GM18520 (cell line): ENCODE results near the gene GAL.

Source experiments
- ATAC-seq: cut with Tn5 transposase; IDR thresholded peaks from one replicate; pipeline ENCODE4 v1.9.1; 2021; ENCODE audit not compliant: unreplicated experiment

GAL gene

DNA sequence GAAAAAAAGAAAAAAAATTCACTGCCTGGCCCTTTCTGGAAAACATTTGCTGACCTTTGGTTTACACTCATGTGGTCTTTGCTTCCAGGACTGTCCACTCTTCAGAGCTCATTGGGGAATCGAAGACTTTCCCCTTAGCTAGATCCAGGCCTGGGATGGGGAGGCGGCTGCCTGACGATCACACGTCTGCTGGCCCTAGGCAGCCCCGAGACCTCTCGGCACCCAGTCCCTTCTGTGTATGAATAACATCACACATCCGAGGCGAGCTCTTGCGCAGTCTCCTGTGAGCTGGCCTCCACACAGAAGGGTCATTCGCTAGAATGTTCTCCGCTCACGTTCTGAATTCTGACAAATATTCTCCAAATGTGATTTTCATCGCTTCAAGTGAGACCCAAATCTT is 25.7 kb upstream of the GAL start:
- ATAC-seq, result no peak

DNA sequence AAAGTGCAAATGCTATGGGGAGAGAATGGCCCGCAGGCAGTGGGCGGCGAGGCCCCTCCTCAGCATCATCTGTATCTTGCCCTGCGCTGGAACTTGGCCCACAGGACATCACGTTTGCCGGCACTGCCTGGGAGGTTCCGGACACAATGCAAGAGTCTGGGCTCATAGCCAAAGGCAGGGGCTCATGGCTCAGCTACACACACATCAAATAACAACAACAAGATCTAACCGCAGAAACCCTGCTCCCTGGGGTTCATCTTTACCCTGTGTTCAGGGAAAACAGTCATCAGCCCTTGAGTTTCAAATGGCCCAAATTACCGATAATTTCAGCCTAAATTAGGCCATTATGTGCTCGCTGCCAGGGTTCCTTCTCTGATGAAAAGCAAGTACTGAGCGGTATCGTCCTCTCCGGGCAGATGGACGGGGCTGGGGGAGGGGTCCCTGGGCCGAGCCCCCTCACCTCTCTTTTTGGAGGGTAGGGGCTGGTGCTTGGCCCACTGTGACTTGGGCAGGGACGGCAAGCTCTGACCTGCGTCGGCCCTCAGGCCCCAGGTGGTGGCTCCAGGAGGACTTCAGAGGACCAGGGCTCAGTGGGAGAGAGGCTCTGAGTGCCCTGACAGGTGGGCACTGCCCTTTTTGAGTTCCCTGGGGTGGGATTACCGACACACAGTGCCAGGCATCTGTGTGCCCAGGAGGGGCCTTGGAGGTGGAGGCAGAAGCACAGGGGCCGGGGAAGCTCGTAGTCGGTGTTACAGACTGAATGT is 25.0 kb upstream of the GAL start:
- no peak for ATAC-seq

DNA sequence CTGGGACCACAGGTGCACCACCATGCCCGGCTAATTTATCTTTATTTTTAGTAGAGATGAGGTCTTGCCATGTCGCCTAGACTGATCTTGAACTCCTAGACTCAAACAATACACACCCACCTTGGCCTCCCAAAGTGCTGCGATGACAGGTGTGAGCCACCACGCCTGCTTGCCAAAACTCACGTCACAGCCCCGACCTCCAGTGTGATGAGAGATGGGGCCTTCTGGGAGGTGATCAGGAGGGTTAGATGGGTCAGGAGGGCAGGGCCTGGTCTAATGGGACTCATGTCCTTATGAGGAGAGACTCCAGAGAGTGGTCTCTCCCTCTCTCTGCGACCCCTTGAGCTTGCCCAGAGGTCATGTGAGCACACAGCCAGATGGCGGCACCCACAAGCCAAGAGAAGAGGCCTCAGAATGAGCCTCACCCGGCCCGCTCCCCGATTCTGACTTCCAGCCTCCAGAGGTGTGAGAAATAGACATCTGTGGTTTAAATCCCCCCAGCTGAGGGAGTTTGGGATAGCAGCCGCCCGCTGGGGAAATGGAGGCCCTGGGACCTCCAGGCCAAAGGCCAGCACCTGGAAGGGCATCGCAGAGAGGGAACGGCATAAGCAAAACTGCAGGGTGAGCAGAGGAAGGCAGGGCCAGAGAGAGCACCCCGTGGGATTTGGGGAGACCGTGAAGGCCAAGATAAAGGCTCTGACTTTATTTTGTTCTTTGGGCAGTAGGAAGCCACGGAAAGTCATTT is 24.1 kb upstream of the GAL start:
- no peak for ATAC-seq

DNA sequence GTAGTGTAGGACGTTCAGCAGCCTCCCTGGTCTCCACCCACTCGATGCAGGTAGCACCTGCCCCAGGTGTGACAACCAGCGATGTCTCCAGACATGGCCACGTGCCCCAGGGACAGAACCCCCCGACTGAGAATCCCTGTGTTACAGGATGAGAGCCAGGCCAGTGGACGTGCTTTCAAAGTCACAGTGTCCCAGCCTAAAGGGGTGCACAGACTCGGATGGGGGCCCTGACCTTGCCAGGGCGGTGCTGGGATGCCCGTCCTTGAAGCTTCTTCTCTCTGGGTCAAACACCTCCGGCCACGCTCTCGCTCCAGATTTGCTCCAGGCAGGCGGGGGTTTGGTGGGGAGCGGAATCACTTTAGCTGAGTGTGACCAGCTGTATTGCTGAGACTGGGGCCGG is 23.3 kb upstream of the GAL start:
- ATAC-seq, result no peak

DNA sequence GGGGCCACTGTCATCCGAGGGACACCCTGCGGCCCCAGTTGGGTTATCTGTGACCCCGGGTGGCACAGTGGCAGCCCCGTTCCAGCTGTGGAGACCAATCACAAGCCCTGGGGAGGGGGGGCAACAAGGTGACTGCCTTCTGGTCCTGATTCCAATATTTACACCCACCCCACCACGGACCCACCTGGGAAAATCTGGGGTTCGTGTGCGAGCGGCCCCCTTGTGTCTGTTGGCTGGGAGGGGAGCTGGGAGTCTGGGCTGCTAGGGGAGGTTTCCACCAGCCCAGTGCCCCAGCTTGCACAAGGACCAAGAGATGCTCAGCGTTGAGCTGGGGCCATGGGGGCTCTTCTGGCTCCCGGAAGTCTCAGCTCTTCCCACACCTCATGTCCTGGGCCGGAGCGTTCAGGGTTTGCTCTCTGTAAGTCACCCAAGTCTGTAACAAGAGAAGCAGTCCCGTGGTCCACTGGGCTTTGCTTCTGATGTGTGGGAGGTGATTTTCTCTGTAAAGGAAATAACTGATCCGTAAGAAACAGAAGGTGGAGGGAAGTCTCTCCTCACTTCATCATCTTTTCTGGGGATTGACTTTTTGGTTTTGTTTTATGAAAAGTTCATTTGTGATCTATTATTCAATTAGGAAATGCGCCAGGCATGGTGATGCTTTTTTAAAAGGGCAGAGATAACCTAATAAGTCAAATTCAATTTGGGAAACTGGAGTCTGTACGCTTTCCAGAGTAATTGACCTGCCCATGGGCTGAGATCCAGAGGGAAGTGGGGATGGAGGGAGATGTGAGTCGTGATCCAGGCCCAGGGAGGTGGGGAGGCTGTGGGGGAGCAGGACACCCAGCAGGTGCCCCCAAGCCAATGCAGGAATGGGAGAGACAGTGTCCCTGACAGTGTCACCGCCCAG is 22.4 kb upstream of the GAL start:
- no peak for ATAC-seq

DNA sequence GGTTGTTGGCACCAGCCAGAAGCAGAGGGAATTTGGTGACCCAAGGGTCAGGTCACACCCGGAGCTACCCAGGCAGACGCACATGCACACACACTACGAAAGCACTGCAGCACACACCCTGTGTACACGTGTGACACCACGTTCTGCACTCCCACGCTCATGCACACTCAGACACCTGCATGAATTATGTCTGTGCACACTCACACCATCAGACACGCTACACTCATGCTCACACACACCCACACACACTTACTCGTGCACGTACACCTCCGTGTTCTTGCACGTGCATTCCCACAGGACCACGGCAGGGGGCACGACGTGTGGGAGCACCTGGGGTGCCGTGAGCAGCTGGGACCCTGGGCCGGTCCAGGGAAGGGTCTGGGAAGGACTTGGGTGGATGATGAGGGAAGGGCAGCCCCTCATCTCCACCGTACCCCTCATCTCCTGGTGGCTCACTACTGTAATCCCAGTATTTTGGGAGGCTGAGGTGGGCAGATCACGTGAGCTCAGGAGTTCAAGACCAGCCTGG is 20.8 kb upstream of the GAL start:
- no peak for ATAC-seq

DNA sequence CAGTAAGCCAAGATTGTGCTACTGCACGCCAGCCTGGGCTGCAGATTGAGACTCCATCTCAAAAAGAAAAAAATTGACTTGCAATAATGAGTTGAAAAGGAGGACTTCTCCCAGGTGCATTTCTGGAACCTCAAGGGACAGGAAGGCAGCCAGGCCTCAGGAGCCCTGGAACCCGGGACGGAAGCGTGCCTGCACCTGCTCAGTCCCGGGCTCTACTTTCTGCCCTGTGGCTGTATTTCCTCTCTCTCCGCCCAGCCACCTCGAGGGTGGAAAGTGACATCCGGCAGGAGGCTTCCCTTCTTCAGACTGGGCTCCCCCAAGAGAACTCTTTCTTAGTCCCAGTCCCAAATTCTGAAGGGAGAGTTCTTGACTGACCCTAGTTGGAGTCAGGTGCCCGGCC is 20.2 kb upstream of the GAL start:
- no peak for ATAC-seq

DNA sequence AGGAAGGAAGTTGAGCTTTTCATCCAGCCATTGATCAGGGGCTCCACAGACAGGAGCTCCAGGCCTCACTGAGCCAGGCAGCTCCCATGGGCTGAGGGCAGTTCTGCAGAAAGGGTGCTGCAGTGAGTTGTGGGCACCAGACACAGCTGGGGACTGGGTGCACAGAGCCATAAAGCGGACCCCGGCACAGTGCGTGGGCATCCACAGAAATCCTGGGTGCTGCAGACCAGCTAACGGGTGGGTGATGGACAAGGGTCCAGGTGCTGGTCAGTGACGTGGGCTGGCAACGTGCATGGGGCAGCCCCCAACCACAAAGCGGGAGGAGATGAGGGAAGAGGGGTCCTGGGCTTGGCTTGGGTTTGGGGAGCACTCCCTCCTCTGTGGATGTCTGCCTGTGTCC is 19.4 kb upstream of the GAL start:
- ATAC-seq, result no peak

DNA sequence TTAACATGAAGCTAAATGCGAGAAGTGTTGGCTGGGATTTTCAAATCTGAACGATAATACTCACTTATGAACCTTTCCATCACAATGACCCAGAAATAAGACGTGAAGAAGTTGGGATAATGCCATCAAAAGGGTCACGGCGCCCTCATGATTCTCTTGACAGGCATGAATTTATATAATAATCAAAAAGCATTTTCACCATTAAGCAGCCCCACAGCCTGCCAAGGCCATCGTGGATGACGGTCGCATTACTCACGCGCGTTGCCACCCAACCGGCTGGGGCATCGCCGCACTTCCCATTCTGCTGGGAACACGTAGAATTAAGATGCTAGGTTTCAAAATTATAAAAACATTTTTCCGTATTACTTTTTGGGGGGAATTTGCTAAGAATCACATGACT is 18.9 kb upstream of the GAL start:
- ATAC-seq, result no peak

DNA sequence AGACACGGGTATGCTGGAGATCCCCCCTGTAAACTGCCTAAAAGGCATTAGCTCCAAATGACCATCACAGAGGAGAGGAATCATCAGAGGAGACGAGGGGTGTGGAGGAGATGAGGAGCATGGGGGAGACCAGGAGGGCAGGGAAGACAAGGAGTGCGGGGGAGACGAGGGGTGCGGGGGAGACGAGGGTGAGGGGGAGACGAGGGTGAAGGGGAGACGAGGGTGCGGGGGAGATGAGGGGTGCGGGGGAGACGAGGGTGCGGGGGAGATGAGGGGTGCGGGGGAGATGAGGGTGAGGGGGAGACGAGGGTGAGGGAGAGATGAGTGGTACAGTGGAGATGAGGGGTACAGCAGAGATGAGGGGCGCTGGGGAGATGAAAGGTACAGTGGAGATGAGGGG is 17.5 kb upstream of the GAL start:
- no peak for ATAC-seq

DNA sequence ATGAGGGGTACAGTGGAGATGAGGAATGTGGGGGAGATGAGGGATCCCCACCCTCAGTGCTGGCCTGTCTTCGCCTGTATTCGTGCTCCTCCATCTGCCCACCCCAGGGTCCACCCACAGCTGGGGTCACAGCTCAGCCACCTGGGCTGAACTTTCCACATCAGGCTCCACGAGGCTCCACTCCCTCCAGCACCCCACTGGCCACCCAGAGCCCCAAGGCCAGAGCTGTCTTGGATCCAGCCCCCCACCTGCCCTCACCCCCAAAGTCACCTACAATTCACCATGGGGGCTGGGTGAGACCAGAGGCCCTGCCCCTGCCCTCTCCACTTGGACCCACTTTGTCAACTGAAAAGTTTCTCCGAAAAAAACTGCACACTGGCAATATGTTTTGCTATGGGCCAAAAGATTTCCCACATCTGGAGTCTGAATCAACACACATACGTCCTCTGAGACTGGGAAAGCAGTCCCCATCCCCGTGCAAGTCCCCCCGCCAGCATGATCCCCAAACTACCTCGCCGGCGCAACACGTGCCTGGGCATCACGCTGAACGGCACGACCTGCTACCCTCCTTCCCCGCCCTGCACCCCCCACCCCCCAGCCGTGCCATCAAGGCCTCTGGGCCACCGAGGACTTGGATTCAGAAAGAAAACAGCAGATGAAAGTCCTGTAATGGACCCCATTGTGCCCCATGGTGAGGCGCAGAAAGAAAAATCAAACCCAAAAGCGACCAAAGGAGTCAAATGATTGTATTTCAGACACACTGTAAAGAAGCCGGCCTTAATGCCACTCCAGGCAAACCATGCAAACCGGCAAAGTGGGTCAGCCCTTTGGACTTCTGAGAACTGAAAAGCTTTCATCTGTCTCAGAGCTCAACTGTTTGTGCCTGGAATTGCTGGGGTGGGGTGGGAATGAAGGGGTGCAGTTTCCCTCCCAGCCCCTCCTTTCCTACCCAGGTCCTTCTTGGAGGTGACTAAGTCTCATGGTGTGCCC is 16.5 kb upstream of the GAL start:
- ATAC-seq, result no peak

DNA sequence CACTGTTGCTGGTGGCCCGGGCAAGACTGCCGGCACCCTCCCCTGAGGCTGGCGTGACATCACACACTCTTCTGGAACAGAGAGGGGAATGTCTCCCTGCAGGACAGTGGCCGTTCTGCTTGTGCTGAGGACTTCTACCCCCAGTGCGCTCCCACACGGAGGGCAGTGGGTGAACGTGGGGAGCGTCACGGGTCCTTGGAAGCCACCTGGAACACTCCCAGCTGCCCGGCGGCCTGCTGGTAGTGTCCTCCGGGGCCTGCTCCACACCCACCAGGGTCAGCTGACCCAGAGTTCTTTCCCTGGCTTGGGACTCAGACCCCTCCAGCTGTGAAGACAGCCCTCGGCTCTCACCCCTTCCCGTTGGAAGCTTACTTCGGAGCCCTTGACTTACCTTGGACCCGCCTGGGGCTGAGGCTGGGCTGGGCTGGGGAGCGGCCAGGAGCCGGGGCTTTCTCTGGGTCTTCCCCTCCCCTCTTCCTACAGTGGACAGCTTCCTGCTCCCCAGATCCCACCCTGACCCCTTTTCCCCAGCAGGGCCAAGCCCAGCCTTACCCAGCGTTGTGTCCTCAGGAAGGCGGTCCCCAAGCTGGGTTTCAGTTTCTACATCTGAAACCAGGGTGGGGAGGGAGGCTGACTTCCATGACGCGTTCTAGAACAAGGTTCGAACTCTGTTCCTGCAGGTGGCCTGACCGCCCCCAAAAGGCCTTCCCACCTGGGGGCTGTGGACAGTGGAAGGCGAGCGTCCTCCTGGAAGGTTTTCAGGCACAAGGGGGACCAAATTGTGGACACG is 14.8 kb upstream of the GAL start:
- no peak for ATAC-seq

DNA sequence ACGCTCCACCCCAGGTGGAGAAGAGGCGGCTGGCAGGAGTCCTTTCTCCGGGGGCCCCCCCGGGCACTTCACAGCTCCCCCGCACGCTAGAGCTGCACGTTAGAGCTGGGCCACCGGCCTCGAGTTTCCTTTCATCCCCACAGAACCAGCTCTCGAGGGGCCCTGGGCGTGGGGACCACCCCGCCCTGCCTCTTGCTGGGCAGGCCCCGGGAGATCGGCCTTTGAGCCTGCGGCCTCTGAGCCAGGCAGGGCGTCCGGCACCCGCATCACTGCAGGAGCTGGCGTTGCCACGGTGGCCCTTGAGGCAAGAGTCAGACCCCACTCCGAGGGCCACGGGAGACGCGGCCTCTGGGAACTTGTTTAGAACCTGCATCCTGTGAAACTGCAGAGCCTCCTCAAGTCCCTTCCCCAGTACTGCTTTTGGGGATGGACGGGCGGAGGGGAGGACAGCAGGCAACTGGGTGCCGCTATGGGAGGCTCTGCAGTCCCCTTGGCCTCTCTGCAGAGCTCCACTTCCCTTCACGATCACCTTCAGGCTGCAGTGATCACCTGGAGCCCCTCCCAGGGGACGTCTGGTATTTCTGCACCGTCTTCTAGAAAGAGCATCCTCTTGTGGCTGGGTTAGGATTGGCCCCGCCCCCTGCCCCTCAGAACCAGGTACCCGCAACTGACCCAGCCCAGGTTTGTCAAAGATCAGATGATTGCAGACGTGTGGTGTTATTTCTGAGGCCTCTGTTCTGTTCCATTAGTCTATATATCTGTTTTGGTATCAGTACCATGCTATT is 13.9 kb upstream of the GAL start:
- ATAC-seq, result no peak

DNA sequence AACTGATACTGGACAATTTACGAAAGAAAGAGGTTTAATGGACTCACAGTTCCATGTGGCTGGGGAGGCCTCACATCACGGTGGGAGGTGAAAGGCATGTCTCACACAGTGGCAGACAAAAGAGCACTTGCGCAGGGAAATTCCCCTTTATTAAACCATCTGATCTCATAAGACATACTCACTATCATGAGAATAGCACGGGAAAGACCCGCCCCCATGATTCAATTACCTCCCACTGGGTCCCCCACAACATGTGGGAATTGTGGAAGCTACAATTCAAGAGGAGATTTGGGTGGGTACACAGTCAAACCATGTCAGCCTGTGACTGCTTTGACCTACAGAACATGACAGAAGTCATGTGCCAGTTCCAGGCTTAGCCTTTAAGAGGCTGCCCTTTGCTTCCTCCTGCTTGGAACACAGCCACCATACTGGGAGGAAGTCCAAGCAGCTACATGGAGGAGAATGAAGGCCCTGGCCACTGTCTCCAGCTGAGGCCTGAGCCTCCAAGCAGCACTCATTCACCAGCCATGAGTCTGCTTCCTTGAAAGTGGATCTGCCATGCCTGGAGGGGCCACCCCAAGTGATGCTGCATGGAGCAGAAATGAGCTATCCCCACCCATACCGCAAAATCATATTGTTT is 10.9 kb upstream of the GAL start:
- ATAC-seq, result no peak

DNA sequence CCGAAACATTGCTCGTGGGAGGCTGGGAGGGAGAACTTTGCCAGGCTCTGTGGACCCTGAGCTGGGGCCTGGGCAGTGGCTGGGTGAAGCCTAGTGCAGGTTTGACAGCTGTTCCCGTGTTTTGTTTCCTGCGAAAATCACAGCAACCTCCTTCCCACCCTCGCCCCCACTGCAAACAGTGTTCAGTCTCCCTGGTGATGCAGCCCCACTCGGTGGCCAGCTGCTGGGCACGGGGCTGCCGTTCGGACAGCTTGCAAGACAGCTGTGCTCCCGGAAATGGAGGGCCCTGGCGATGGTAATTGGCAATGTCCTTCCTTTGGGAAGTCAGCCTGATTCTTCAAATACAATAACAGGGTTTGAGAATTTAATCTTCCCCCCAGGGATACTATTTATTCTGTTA is 10.4 kb upstream of the GAL start:
- ATAC-seq, result no peak

DNA sequence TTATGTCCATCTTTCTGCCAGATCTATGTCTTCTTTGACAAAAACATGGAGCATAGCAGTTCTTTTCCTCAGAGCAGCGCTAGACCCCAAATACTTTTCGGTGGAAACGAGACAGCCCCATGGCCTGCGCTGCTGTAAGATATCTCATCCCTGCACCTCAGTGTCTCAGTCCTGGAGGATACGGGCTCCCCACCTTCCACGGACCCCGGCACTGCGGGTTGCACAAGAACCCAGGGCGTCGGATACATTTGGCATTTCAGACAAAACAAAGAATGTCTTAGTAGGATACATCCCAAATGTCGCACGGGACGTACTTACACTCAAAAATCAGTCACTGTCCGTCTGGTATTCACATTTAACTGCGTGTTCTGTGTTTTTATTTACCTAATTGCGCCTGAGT is 9.9 kb upstream of the GAL start:
- ATAC-seq, result no peak

DNA sequence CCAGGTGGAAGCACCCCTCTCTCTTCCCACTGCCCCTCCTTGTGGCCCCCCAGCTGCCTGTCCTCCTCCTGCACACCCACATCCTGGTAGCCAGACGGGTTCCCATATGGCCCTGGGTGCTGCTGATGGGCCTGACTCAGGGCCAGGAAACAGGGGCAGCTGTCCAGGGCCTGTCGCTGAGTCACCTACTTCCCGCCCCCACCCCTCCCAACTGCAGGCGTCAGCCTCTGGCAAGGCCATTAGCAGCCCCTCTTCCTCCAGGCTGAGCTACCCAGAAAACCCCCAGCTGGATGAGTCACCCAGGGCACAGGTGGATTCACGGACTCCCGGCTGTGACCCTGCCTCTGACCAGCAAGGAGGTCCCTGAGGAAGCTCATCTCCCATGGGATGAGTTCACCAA is 6.9 kb upstream of the GAL start:
- ATAC-seq, result no peak

DNA sequence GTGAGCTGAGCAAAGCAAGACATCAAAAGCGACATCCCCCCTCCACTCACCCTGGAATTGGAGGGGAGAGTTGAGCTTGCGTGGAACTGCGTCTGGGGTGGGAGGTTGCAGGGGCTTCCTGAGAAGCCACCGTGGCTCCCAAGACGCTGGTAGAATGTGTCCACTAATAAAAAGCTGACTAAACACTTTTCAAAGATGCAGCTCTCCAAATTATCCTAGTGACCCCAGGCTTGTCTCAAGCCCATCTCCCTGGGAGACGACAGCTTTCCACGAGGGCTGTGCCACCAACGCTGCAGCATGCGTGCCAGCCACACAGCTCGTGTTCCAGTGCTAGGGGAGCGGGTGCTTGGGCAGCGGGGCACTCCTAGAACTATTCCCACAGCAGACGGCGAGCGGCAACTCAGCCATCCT is 6.3 kb upstream of the GAL start:
- ATAC-seq, result no peak
